DND-41 (cell line): ENCODE results near the gene C6orf132.

ENCODE experiments used
- ATAC-seq: fragments of 200-7000 bp; cut with Tn5 transposase; 3 replicates; pipeline ENCODE4 v1.9.1; 2021; ENCODE audit warnings: low read depth; ENCODE audit not compliant: insufficient read depth
- DNase-seq: peaks from one replicate; pipeline ENCODE4 v3.0.0-alpha.2; 2020
- H2AFZ ChIP-seq: 2 replicates; pipeline ENCODE4 v1.6.0; 2012; ENCODE audit warnings: low read depth, low read length
- H3K27ac ChIP-seq: 2 replicates; pipeline ENCODE4 v1.5.1; 2012; ENCODE audit warnings: low read length, inconsistent platforms
- H3K27me3 ChIP-seq: fragments of 200-600 bp; sonication (generic); 2 replicates; pipeline ENCODE4 v1.6.0; 2012; ENCODE audit warnings: low read length, mild to moderate bottlenecking, inconsistent platforms; ENCODE audit not compliant: insufficient read depth, poor library complexity
- H3K36me3 ChIP-seq: 2 replicates; pipeline ENCODE4 v1.5.1; 2012; ENCODE audit warnings: low read length, inconsistent platforms; ENCODE audit not compliant: insufficient read depth
- H3K4me1 ChIP-seq: 2 replicates; pipeline ENCODE4 v1.5.1; 2012; ENCODE audit warnings: mild to moderate bottlenecking, low read length; ENCODE audit not compliant: insufficient read depth
- H3K4me2 ChIP-seq: 2 replicates; pipeline ENCODE4 v1.6.0; 2012; ENCODE audit warnings: mild to moderate bottlenecking, moderate library complexity, low read length, inconsistent platforms; ENCODE audit not compliant: insufficient read depth
- H3K4me3 ChIP-seq, 2 experiments: fragments of 200-600 bp in 1 of 2; shearing (Covaris generic) in 1 of 2; 2 replicates each; pipeline ENCODE4 v1.5.1; 2012 to 2016; ENCODE audit warnings: inconsistent platforms in 2 of 2, low read length in 2 of 2, mild to moderate bottlenecking in 2 of 2, low read depth in 1 of 2, moderate library complexity in 1 of 2
- H3K79me2 ChIP-seq: 2 replicates; pipeline ENCODE4 v1.6.0; 2012; ENCODE audit warnings: low read length, inconsistent platforms; ENCODE audit not compliant: insufficient read depth
- H3K9ac ChIP-seq: 2 replicates; pipeline ENCODE4 v1.6.0; 2012; ENCODE audit warnings: low read depth, mild to moderate bottlenecking, inconsistent platforms, low read length, moderate library complexity
- H3K9me3 ChIP-seq: 2 replicates; pipeline ENCODE4 v1.5.1; 2012; ENCODE audit warnings: low read length, moderate library complexity, mild to moderate bottlenecking, inconsistent platforms; ENCODE audit not compliant: insufficient read depth, severe bottlenecking
- H4K20me1 ChIP-seq: 2 replicates; pipeline ENCODE4 v1.6.0; 2012; ENCODE audit warnings: low read length; ENCODE audit not compliant: insufficient read depth
- EZH2 ChIP-seq: IDR thresholded peaks from 3 replicates; pipeline ENCODE4 v1.6.1; 2012; ENCODE audit warnings: borderline replicate concordance, low read depth, mild to moderate bottlenecking, moderate library complexity, low read length, inconsistent platforms; ENCODE audit not compliant: severe bottlenecking
- TF ChIP-seq, protein P1 (sequence below): IDR thresholded peaks from 2 replicates; pipeline ENCODE4 v1.5.1; 2012; ENCODE audit warnings: borderline replicate concordance, low read length, moderate library complexity, mild to moderate bottlenecking; ENCODE audit not compliant: poor library complexity, severe bottlenecking; ENCODE audit errors: extremely low read depth

C6orf132 gene

DNA sequence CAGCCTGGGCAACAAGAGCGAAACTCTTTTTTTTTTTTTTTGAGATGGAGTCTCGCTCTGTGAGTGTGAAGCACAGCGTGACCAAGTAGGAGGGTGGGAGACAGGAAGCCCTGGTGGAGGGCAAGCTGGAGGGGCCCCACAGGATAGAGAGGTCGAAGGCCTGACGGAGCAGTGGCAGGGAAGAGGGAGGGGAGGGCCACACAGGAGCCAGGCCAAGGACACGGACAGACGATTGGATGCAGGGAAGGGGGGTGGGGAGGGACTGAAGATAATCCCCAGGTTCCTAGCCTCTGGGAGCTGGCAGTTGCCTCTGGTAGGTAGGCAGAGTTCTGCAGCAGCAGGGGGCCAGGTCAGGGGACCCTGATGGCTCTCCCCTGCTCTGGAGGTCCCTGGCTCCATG lies 20.0 kb upstream of the C6orf132 start:
- peaks cover 13% of the 10 kb centered on the region for H3K27me3 ChIP-seq
- H3K36me3 ChIP-seq: no peaks in the 10 kb centered on the region
- DNase-seq (no peak), ATAC-seq (no peak)
- H3K27ac ChIP-seq: no peak overlapping the region
- TF ChIP-seq, protein P1, sequence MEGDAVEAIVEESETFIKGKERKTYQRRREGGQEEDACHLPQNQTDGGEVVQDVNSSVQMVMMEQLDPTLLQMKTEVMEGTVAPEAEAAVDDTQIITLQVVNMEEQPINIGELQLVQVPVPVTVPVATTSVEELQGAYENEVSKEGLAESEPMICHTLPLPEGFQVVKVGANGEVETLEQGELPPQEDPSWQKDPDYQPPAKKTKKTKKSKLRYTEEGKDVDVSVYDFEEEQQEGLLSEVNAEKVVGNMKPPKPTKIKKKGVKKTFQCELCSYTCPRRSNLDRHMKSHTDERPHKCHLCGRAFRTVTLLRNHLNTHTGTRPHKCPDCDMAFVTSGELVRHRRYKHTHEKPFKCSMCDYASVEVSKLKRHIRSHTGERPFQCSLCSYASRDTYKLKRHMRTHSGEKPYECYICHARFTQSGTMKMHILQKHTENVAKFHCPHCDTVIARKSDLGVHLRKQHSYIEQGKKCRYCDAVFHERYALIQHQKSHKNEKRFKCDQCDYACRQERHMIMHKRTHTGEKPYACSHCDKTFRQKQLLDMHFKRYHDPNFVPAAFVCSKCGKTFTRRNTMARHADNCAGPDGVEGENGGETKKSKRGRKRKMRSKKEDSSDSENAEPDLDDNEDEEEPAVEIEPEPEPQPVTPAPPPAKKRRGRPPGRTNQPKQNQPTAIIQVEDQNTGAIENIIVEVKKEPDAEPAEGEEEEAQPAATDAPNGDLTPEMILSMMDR: no peak
- no peak for TF ChIP-seq EZH2
- H3K9ac ChIP-seq: no peak overlapping the region
- no peaks in the 10 kb centered on the region for H4K20me1 ChIP-seq
- no peak overlapping the region for H2AFZ ChIP-seq
- peaks cover 7% of the 10 kb centered on the region for H3K4me1 ChIP-seq
- no peaks in the 10 kb centered on the region for H3K79me2 ChIP-seq
- H3K9me3 ChIP-seq: no peaks in the 10 kb centered on the region
- H3K4me2 ChIP-seq: no peak overlapping the region
- no peak overlapping the region for H3K4me3 ChIP-seq

DNA sequence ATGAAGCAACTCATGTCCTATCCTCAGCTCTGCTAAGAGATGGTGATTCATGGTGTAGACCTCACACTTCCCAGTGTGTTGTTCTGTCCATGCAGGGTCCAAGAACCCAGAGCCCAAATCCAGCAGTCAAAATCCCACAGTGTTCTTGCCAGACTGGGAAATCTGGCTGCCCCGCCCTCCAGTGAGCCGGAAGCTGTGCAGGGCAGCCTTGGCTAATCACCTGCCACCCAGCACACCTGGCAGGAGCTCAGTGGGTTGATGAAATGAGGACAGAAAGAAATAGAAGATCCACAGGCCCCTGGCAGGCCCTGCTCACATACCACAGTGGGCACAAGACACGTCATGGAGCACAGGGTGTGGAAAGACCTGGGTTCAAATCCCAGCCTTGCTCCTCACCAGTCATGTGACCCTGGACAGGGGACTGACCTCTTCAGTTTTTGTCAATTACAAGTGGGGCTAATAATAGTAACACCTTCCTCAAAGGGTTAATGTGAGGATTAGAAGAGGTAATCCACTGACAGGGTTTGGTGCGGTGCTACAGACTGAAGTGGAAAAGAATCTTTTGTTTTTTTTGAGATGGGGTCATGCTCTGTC lies 17.1 kb upstream of the C6orf132 start:
- Histone ChIP-seq H4K20me1 (no peaks in the 10 kb centered on the region), H3K27ac (no peak overlapping the region), H3K4me1 (no peaks in the 10 kb centered on the region), H3K9me3 (no peaks in the 10 kb centered on the region), H3K4me3 (no peak overlapping the region), H3K4me2 (no peak overlapping the region), H2AFZ (no peak overlapping the region), H3K27me3 (peaks cover 18% of the 10 kb centered on the region), H3K36me3 (no peaks in the 10 kb centered on the region), H3K79me2 (no peaks in the 10 kb centered on the region), H3K9ac (no peak overlapping the region)
- ATAC-seq: no peak
- no peak for DNase-seq
- TF ChIP-seq, protein P1: no peak
- TF ChIP-seq EZH2: no peak

DNA sequence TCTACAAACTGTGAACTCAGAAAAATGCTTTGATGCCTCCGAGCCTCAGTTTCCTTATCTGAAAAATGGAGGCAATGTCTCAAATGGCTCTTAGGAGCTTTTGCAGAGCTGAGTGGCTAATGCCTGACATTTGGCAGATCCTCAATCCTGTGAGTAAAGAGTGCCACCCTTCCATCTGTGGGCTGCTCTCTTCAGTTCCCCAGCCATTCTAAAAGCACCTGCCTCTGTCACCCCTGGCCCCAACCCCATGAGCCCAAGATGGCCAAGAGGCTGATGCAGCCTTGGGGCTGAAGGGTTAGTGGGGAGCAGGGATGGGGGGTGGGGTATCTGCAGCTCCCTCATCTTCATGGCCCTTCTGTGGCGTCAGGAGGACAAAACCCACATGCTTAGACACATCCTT lies 16.2 kb upstream of the C6orf132 start:
- H4K20me1 ChIP-seq: no peaks in the 10 kb centered on the region
- no peak overlapping the region for H3K4me2 ChIP-seq
- peaks cover 19% of the 10 kb centered on the region for H3K27me3 ChIP-seq
- H3K4me1 ChIP-seq: no peaks in the 10 kb centered on the region
- no peak for ATAC-seq
- H3K79me2 ChIP-seq: no peaks in the 10 kb centered on the region
- H2AFZ ChIP-seq: no peak overlapping the region
- no peak overlapping the region for H3K9ac ChIP-seq
- no peak overlapping the region for H3K4me3 ChIP-seq
- DNase-seq: no peak
- no peaks in the 10 kb centered on the region for H3K9me3 ChIP-seq
- no peaks in the 10 kb centered on the region for H3K36me3 ChIP-seq
- no peak overlapping the region for H3K27ac ChIP-seq
- TF ChIP-seq, protein P1: no peak
- TF ChIP-seq EZH2: no peak

DNA sequence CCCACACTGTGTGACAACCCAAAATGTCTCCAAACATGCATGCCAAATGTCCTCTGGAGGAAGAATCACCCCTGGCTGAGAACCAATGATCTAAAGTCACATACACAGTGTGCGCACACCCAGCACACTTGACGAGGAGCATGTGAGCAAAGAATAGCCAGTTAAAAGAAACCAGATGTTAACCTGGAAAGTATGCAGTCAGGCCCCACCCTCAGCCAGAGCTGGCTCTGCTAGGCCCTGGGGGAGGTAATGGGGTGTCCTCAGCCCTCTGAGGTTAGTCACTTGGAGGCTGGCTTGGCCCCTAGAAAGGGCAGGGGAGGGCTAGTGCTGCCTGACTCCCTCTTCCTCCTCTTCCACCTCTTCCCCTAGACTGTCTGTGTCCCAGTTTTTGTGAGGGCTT lies 15.6 kb upstream of the C6orf132 start:
- H3K4me3 ChIP-seq: no peak overlapping the region
- H2AFZ ChIP-seq: no peak overlapping the region
- no peak for TF ChIP-seq EZH2
- TF ChIP-seq, protein P1: no peak
- no peaks in the 10 kb centered on the region for H3K36me3 ChIP-seq
- no peak overlapping the region for H3K27ac ChIP-seq
- H3K4me1 ChIP-seq: no peaks in the 10 kb centered on the region
- no peaks in the 10 kb centered on the region for H3K79me2 ChIP-seq
- no peak for DNase-seq
- no peak for ATAC-seq
- no peaks in the 10 kb centered on the region for H4K20me1 ChIP-seq
- H3K9ac ChIP-seq: no peak overlapping the region
- no peaks in the 10 kb centered on the region for H3K9me3 ChIP-seq
- peaks cover 23% of the 10 kb centered on the region for H3K27me3 ChIP-seq
- H3K4me2 ChIP-seq: no peak overlapping the region
